SIG-M5 (cell line): ENCODE measurements around the gene APOA1.
"Not testable (repeated sequence)": the region's sequence is repeated elsewhere in the genome, so short reads cannot be mapped to it uniquely, and the experiment has no call there.

Experiments used
- DNase-seq: peaks from one replicate; lab custom pipeline; 2025; lab: John Stamatoyannopoulos, UW

APOA1 gene

GRCh38 chr11:116813781-116814471 lies 23.5 kb downstream of the APOA1 start:
- no peak for DNase-seq

GRCh38 chr11:116813170-116813569 lies 24.3 kb downstream of the APOA1 start:
- DNase-seq: no peak

- no peak for DNase-seq
Observed at GRCh38 chr11:116812109-116812508, 25.3 kb downstream of the APOA1 start.

- DNase-seq: no peak
Observed at GRCh38 chr11:116811194-116811593, 26.2 kb downstream of the APOA1 start.

- DNase-seq: no peak
Observed at GRCh38 chr11:116808262-116809175, 28.9 kb downstream of the APOA1 start.

GRCh38 chr11:116807601-116808261 lies 29.7 kb downstream of the APOA1 start:
- no peak for DNase-seq

- no peak for DNase-seq
Observed at GRCh38 chr11:116804001-116804400, 33.4 kb downstream of the APOA1 start.

GRCh38 chr11:116801662-116802061 lies 35.8 kb downstream of the APOA1 start:
- DNase-seq: not testable (repeated sequence)

GRCh38 chr11:116800610-116801009 lies 36.8 kb downstream of the APOA1 start:
- no peak for DNase-seq

GRCh38 chr11:116798368-116798767 lies 39.1 kb downstream of the APOA1 start:
- DNase-seq: no peak

GRCh38 chr11:116797816-116798215 lies 39.6 kb downstream of the APOA1 start:
- no peak for DNase-seq

GRCh38 chr11:116796548-116796947 lies 40.9 kb downstream of the APOA1 start:
- no peak for DNase-seq

GRCh38 chr11:116794851-116795250 lies 42.6 kb downstream of the APOA1 start:
- no peak for DNase-seq

- DNase-seq: no peak
Observed at GRCh38 chr11:116793772-116794097, 43.7 kb downstream of the APOA1 start.

- DNase-seq: no peak
Observed at GRCh38 chr11:116792869-116793771, 44.3 kb downstream of the APOA1 start.

GRCh38 chr11:116792144-116792868 lies 45.1 kb downstream of the APOA1 start:
- no peak for DNase-seq

- no peak for DNase-seq
Observed at GRCh38 chr11:116791813-116792143, 45.6 kb downstream of the APOA1 start, which contains the start of gene APOA5. APOA5 (minus strand) TSS chr11:116791879; CDS start chr11:116791860, 19 bp downstream.

GRCh38 chr11:116791002-116791812 lies 46.2 kb downstream of the APOA1 start:
- DNase-seq: no peak

- DNase-seq: no peak
Observed at GRCh38 chr11:116790167-116791001, 47.0 kb downstream of the APOA1 start.
